SIG-M5 treated with dmso at 0.1 percent for 504 hours (cell line): ENCODE data around the gene PAK4.
A peak's percentile ranks its signal among the peaks of the same experiment; 100 is the strongest.

ENCODE experiments used
- DNase-seq: peaks from one replicate; lab custom pipeline; 2025; ENCODE audit not compliant: unreplicated experiment; lab: John Stamatoyannopoulos, UW

Gene PAK4

GRCh38 chr19:39145180-39145953, 19.8 kb downstream of the PAK4 start:
- no peak for DNase-seq

GRCh38 chr19:39146091-39146490, 20.5 kb downstream of the PAK4 start:
- no peak for DNase-seq

- DNase-seq: no peak
Measured at GRCh38 chr19:39146686-39147450, 21.3 kb downstream of the PAK4 start.

- no peak for DNase-seq
Measured at GRCh38 chr19:39147480-39147879, 21.9 kb downstream of the PAK4 start.

DNA sequence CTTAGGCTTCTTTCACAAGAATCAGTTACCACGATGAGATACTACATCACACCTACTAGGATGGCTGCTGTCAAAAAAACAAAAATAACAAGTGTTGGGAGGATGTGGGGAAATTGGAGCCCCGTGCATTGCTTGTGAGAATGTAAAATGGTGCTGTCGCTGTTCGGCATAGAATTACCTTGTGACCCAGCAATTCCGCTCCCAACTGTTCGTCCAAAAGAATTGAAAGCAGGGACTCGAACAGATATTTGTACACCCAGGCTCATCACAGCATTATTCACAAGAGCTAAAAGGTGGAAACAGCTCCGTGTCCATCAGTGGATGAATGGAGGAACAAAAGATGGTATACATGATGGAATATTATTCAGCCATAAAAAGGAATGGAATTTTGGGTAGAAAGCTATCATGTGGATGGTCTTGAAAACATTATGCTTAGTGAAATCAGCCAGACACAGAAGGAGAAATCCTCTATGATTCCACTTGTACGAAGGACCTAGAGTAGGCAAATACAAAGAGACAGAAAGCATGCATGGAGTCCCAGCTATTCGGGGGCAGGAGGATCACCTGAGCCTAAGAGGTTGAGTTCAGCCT, 23.4 kb downstream of the PAK4 start:
- DNase-seq: no peak

DNA sequence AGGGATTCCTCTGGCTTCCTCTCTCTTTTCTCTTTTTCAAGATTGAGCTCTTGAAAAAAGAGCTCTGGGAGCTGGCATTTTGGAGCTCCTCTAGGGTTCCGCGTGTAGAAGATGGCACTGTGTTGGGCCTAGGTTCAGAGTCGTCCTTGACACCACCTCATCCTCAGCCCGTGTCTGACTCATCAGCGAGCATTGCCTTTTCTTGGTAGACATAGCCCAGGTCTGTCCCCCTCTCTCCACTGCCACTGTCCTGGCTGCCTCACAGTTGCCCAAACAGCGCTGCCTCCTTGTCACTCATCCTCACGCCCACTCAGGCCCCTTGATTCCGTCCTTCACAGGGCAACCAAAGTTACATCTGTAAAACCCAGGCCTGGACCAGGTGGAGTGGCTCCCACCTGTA, 24.6 kb downstream of the PAK4 start:
- DNase-seq: no peak

GRCh38 chr19:39150807-39151600, 25.4 kb downstream of the PAK4 start:
- DNase-seq: no peak

GRCh38 chr19:39152066-39152465, 26.5 kb downstream of the PAK4 start:
- DNase-seq: no peak

GRCh38 chr19:39154100-39154628, 28.6 kb downstream of the PAK4 start:
- no peak for DNase-seq

GRCh38 chr19:39154629-39155100, 29.1 kb downstream of the PAK4 start:
- DNase-seq: peak; percentile 56

GRCh38 chr19:39155114-39155700, 29.6 kb downstream of the PAK4 start:
- DNase-seq: no peak

DNA sequence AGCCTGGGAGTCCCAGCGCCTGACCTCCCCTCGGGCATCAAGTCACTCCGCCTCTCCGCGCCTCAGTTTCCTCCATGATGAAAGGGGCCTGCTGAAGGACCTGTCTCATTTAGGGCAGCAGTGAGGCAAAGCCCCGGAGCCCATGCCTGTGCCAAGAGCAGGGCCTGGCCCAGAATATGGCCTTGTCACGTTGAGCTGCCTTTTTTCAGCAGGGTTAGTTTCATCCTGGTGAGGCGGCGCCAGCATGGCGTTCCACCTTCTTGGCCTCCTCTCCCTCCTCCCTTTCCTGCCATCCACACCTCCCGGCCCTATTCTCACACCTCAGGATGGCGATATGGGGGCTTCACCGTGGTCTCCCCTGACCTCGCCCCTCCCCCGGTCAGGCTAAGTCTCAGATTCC, 30.2 kb downstream of the PAK4 start:
- DNase-seq: no peak

- no peak for DNase-seq
Measured at GRCh38 chr19:39156326-39157230, 31.0 kb downstream of the PAK4 start.

GRCh38 chr19:39157275-39157996, 31.9 kb downstream of the PAK4 start:
- no peak for DNase-seq

GRCh38 chr19:39157997-39158389, 32.4 kb downstream of the PAK4 start:
- DNase-seq: no peak

DNA sequence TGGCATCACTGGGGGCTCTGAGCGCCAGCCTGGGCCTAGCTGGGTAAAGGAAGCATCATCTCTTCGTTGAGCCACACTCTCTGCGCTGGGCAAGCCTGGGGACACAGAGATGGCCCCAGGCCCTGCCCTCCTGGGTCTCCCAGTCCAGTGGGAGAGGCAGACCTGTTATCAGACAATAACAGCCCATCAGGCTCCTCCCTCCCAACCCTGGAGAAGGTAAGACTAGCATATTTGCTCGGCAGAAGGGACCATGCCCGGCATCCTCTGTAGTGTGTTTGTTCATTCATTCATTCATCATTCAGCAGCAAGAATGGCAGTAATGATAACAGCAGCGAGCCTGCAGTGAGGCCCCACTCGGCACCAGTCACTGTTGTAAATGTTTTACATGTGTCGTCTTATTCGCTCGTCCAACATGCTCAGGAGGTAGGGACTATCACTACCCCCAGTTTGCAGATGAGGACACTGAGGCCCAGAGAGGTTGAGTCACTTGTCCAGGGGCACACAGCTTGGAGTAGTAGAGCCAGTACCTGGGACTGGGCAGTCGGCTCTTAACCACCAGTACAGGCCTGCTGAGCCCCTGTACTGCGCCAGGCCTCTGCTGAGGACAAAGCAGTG, 33.2 kb downstream of the PAK4 start:
- DNase-seq: no peak

DNA sequence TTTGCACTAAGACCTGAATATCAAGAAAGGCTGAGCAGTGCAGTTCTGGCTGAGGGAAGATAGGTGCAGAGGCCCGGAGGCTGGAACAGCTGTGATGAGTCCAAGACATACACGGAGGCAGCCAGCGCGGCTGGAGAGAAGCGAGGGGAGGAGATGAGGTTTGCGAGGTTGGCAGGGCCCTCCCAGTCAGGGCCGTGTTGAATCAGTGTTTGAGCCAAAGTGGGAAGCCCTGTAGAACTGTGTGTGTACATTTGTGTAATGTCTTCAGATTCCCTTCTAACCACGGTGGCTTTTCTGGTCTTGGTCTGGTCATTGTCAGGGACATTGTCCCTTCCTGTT, 34.9 kb downstream of the PAK4 start:
- DNase-seq: peak; percentile 51

- no peak for DNase-seq
Measured at GRCh38 chr19:39160889-39161672, 35.5 kb downstream of the PAK4 start.
